ENCODE measurements around the gene UMAD1.

The UMAD1 gene

DNA sequence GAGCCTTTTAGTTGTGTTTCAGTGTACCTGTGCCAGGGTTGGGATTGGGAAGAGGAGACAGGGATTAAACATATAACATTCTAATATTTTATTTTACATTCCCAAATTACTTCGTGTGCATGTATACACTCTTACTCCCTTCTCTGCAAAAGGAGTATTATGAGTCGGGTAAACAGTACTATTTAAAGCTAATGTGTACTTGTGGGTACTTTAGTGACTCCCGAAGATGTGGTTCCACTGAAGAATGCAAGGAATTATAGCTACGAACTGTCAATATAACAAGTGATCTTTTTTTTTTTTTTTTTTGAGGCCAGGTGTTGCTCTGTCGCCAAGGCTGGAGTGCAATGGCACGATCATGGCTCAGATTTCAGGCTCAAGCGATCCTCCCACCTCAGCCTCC, 200.5 kb downstream of the UMAD1 start:
- DNase-seq (ENCODE audit: low spot score), result no peak

DNA sequence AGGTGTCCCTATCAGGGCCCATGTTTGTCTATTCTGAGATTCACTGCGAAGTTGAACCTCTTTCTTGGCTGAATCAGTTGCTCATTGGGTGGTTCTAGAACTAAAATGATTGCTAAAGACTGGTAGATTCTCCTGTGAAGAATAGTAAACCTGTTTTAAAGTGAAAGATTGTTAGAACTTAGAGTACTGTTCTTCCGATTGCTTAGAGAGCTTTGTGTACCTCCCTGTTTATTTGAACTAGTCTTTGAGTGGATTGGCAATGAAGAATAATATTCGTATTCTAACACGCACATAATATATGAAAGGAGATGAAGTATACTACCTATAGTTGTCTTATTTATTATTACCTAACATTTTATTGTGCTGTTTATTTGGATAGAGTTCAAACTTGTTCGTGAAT, 202.7 kb downstream of the UMAD1 start:
- DNase-seq (ENCODE audit: low spot score), result no peak

GRCh38 chr7:7843972-7844371, 203.4 kb downstream of the UMAD1 start:
- DNase-seq (ENCODE audit: low spot score), result no peak

DNA sequence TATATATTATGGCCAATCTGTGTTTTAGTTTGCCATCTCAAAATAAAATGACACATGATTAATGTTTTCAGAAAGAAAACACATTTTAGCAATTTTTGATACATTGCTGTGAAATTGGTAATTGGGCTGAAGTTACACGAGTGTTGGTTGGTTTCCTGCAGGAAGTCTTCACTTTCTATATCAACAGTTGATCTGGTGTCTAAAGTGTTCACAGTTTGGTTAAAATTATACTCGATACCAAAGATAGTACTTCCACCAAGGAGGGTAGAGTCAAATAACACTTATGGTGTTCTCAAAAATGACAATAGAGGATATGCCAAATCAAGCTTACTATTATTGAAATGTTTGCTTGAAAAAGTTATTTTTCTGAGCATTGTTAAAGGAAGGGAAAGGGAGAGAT, 207.7 kb downstream of the UMAD1 start:
- no peak for DNase-seq (ENCODE audit: low spot score)

DNA sequence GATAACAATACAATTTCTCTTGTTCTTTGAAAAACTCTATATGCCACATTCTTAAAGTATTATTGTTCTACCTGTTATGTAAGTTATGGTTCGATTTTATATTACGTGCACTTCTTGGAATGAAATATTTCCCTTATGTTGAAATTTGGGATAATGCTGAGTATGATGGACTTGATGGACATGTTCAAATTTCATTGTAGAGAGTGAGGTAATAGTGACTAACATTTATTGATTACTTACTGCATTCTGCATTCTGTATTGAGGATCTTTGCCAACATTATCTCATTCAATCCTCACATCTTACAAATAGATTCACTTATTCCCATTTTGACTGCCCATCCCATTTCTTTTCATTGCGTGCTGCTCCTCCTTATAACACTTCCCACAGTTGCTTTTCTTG, 208.3 kb downstream of the UMAD1 start:
- DNase-seq (ENCODE audit: low spot score), result no peak

DNA sequence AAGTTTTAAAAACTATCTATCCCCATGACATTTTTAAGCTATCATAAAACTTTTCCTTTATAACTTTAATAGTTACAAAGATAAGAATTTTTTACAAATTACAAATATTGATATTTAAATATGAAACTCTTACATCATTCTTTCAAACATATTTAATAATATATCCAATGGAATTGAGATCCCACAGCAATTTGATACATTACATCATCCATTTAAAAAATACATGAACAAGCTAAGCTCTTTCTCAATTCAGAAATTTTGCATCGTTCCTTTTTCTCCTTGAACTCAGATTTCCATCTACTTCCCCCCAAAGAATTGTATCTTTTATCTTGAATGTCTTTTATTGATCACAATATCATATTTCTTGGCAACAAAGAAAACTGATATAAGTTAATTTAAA, 209.6 kb downstream of the UMAD1 start:
- no peak for DNase-seq (ENCODE audit: low spot score)

- DNase-seq (ENCODE audit: low spot score), result no peak
Measured at GRCh38 chr7:7851381-7851780, 210.8 kb downstream of the UMAD1 start.

DNA sequence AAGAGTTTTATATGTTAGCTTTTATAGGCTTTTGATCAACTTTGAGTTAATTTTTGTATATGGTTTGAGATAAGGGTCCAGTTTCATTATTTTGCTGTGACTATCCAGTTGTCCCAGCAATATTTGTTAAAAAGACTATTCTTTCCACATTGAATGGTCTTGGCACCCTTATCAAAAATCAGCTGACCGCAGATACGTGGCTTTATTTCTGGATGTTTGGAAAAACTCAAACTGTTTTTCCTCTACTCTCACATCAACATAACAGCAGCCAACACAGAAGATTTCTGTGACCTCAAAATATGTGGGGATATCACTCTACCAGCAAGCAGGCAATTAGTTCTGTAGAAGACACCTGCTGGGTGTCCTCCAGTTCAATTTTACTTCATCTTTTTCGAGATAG, 211.4 kb downstream of the UMAD1 start:
- no peak for DNase-seq (ENCODE audit: low spot score)

DNA sequence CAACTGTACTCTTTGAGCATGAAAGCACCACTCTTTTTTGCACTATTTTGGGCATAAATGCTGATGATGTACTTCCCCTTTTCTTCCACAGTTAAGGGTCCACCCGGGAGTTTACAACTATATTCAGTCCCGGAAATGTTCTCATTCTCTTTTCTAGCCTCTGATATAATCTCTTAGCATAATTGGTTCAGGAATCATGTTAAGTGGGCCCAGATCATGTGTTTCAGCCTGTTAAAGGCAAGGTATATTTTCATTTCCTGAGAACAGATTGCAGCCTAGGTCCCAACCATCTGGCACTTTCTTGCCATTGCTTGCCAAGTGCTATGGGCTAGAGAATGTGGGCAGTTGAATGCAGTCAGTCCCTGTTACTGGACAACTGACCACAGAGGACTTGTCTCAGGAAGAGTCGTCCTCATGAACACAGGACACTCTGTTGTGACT, 216.6 kb downstream of the UMAD1 start:
- no peak for DNase-seq (ENCODE audit: low spot score)

DNA sequence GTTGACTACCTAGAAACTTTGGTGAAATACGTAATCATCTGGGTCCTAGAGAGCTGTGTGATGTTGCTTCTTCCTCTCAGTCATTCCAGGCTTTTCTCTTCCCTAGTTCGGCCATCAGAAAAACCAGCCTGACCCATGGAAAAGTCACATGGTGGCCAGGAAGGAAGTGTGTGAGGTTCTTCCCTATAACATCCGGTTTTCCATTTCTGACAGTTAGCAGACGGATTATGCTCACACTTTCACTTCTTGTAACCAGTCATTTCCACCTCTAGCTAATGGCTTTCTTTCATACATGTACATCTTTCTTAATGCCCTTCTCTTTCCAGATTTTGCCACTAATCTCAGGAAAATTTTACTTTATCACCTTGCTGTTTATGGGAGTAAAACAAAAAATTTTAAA, 218.0 kb downstream of the UMAD1 start:
- DNase-seq (ENCODE audit: low spot score), result no peak

DNA sequence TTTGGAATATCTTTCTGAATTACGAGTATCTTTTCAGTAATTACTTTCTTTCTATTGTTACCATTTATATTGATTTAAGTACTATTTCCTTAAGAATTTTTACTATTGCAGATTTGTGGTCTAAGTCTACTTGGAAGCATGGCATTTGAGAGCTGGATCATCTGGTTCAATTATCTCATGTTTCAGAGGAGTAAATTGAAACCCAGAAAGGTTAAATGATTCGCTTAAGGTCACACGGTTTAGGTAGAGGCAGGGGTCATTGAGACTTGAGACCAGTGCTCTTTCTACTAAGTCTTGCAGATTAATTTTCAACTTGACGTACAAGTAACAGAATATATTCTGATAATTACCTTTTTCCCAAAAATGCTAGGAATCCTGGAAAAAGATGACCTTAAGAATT, 218.9 kb downstream of the UMAD1 start:
- DNase-seq (ENCODE audit: low spot score), result no peak

- peak; percentile 35 for DNase-seq (ENCODE audit: low spot score)
Measured at GRCh38 chr7:7861211-7861633, 220.7 kb downstream of the UMAD1 start.

DNA sequence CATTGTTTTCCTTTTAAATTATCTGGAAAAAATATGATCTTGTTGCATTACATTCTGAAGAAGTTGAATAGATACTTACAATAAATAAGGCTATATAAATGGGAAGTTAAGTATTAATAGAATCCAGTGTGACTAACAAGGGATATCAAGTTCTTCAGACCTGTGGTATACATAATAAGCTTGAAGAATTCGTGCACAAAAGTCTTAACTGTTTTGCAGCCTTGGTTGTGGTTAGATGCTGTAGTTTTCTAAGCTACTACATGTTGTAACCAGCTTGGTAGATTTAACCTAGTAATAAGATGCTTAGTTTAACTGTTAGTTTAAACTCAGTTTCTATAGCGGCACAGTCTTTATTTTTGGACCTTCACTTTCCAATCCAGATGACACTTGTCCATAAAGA, 221.8 kb downstream of the UMAD1 start:
- DNase-seq (ENCODE audit: low spot score), result no peak

DNA sequence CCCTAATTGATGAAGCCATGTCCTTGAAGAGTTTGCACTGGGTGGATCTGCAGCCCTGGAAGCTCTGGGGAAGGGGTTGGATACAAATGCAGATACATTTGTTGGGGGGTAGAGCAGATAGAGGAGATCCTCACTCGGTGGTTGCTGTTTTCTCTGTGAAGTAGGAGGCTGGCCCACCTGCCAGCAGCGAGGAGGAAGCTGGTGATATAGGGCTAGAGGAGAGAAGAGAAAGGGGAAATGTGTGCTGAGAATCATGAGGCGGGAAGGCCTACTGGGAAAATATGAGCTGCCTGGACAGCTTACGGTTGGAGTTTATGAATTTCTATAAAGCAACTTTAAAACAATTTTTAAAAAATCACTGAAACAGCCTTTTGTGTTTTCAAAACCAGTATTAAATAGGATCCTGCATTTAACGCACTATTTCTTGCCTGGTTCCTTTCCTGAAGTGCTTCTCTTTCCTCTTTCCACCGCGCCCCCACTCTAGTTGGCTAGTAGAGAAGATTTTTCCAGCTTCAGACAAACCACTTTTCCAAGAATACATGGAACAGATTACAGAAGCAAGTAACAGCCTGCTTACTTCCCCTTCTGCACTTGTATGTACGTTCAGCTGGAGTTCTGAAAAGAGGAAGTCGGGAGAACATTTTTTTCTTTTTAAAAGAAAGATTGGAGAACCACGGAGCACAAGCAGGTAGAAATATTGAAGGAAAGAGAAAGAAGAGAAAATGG, 227.5 kb downstream of the UMAD1 start:
- no peak for DNase-seq (ENCODE audit: low spot score)

DNA sequence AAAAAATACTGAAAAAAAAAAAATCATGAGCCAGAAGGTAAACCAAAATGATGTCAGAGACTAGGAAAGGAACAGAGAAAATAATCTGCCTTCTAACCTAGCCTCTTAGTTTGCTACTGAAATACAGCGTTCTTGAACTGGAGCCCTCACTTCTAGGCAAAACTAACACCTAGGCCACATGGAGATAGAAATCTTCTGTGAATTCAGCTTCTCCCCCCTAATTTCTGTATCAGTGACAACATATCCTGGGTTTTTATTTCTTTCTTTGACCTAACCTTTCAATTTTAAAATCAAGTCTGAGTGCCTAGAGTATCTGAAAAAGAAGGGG, 228.0 kb downstream of the UMAD1 start:
- DNase-seq (ENCODE audit: low spot score), result no peak

DNA sequence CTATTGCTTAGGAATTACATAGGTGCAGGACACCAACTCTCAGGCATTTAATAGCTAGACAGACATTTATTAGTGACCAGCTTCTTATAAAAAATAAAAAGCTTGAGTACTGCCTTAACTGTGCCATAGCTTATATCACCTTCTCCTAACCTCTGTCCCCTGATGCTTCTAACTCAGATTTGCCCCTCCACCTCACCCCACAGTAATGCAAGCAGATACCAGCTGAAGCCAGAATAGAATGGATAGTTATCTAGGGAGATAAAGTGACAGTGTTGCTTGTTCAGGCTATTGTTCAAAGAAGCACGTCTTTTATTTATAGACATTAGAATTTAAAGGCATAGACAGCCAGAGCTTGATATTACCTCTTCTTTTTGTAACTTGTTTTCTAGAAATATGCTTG, 228.5 kb downstream of the UMAD1 start:
- no peak for DNase-seq (ENCODE audit: low spot score)

GRCh38 chr7:7869651-7870050, 229.1 kb downstream of the UMAD1 start:
- no peak for DNase-seq (ENCODE audit: low spot score)

GRCh38 chr7:7870555-7870954, 230.0 kb downstream of the UMAD1 start:
- no peak for DNase-seq (ENCODE audit: low spot score)

DNA sequence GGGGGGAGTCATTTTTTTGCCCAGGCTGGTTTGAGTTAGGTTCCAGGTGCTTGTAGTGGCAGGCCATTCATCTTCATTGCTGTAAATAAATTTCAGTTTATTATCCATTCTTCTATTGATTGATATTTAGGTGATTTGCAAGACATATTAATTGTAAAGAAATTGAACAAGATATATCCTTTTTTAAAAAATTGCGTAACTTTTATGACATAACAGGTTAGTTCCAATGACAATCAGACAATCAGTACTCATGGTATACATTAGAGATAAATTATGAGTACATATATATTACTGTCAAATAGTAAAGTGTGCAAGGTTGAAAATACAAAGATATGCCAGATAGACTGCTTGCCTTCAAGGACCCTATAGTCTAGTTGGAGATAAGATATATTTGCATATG, 235.9 kb downstream of the UMAD1 start:
- no peak for DNase-seq (ENCODE audit: low spot score)

GRCh38 chr7:7881581-7881980, 241.0 kb downstream of the UMAD1 start:
- DNase-seq (ENCODE audit: low spot score), result no peak

GRCh38 chr7:7882888-7883287, 242.3 kb downstream of the UMAD1 start:
- no peak for DNase-seq (ENCODE audit: low spot score)

DNA sequence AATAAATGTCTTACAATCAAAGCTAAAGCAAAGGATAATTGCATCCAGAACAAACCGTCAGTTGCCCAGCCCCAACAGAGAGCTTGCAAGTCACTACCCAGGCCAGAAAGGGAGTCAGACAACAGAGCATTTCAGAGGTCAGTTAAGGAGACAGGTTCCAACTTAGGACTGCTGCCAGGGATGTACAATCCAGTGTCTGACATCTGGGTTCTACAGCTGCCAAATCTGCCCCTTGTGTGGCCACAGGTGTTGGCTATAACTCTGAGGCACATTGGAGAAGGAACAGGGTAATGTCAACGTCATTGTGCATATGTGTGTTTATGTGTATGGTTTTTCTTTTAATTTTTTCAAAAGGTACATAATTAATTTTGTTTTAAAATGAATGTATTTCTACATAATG, 242.8 kb downstream of the UMAD1 start:
- DNase-seq (ENCODE audit: low spot score), result no peak

- DNase-seq (ENCODE audit: low spot score), result no peak
Measured at GRCh38 chr7:7884855-7885254, 244.3 kb downstream of the UMAD1 start.

- no peak for DNase-seq (ENCODE audit: low spot score)
Measured at GRCh38 chr7:7889791-7890568, 249.4 kb downstream of the UMAD1 start.
